Endothelial cell of umbilical vein (primary cell): ENCODE data around the gene SMKR1.

ENCODE experiments used
- CTCF ChIP-seq, 2 donors: IDR thresholded peaks; 1 replicate in 1 of 2; 2 replicates in 1 of 2; pipeline ENCODE4 v1.5.1; 2011; ENCODE audit warnings: low read length in 2 of 2, mild to moderate bottlenecking in 2 of 2, moderate library complexity in 2 of 2, control low read depth in 1 of 2, inconsistent platforms in 1 of 2, low read depth in 1 of 2; ENCODE audit not compliant: insufficient read depth in 1 of 2; ENCODE audit errors: extremely low read depth in 1 of 2
- EZH2 ChIP-seq: IDR thresholded peaks from 2 replicates; pipeline ENCODE4 v1.6.1; 2012; ENCODE audit warnings: borderline replicate concordance, low read depth, mild to moderate bottlenecking, moderate library complexity, low read length, inconsistent platforms; ENCODE audit not compliant: severe bottlenecking
- POLR2AphosphoS5 ChIP-seq: IDR thresholded peaks from 2 replicates; pipeline ENCODE4 v1.6.1; 2012; ENCODE audit warnings: low read depth, mild to moderate bottlenecking, control low read depth, low read length, moderate library complexity; ENCODE audit not compliant: insufficient read depth

GRCh38 chr7:129513546-129513945, 11.2 kb downstream of the SMKR1 start:
- no peak for TF ChIP-seq EZH2
- TF ChIP-seq CTCF (IDR thresholded peaks at IDR 0.05; ENCODE audit: extremely low read depth in 1 of 2, insufficient read depth in 1 of 2, low read depth in 1 of 2, low read length in 2 of 2) = no peak
- no peak for TF ChIP-seq POLR2AphosphoS5
